Measurements from ENCODE around the gene SIPA1L2.

DNA sequence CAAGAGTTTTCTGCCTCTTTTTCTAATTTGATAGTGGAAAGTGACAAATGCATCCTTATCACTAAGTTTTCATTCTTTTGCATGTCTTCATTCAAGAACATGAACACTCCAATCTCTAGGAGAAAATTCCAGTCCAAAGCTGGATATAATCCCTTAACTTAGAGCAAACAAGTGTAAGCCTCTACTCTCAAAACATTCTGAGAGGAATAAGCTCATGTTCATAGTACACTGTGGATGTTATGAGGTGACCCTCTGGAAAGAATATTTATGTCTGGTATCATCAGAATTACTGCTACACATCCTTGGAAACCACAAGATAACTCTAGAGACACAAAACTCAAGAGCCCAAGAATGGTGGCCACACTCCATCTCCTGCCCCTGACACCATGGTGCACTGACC, 15.1 kb downstream of the SIPA1L2 start:
- TF ChIP-seq EZH2phosphoT487 (IDR thresholded peaks at IDR 0.05; ENCODE audit: insufficient read depth, low read depth) (no peak), EZH2 (IDR thresholded peaks at IDR 0.05; ENCODE audit: insufficient read depth, poor library complexity, severe bottlenecking) (no peak)

Data from GM23248 (cell line).